ENCODE data around the gene RPL19.

- TF ChIP-seq CTCF (IDR thresholded peaks at IDR 0.05) (no peak), POLR2A (IDR thresholded peaks at IDR 0.05) (no peak)
Observed at GRCh38 chr17:39236981-39237441, 36.9 kb downstream of the RPL19 start.
